Suprapubic skin (tissue), 4 donors: ENCODE measurements around the gene DIS3L.

ENCODE experiments used
- CTCF ChIP-seq, 2 donors: fragments of 200-600 bp in 1 of 2; fragments of 450-650 bp in 1 of 2; sonication (generic) in 1 of 2; IDR thresholded peaks; one replicate each; pipeline ENCODE4 v1.5.1; 2016 to 2019; ENCODE audit warnings: antibody characterized with exemption in 2 of 2, mild to moderate bottlenecking in 1 of 2, moderate library complexity in 1 of 2
- POLR2A ChIP-seq, 2 donors: fragments of 450-650 bp; IDR thresholded peaks; one replicate each; pipeline ENCODE4 v1.6.1; 2017; ENCODE audit warnings: antibody characterized with exemption in 2 of 2, mild to moderate bottlenecking in 2 of 2, moderate library complexity in 2 of 2
- POLR2AphosphoS5 ChIP-seq, 3 donors: sonication (generic); formaldehyde crosslinking; IDR thresholded peaks; one replicate each; pipeline ENCODE4 v1.6.1; 2017; ENCODE audit warnings: antibody characterized with exemption in 3 of 3

DNA sequence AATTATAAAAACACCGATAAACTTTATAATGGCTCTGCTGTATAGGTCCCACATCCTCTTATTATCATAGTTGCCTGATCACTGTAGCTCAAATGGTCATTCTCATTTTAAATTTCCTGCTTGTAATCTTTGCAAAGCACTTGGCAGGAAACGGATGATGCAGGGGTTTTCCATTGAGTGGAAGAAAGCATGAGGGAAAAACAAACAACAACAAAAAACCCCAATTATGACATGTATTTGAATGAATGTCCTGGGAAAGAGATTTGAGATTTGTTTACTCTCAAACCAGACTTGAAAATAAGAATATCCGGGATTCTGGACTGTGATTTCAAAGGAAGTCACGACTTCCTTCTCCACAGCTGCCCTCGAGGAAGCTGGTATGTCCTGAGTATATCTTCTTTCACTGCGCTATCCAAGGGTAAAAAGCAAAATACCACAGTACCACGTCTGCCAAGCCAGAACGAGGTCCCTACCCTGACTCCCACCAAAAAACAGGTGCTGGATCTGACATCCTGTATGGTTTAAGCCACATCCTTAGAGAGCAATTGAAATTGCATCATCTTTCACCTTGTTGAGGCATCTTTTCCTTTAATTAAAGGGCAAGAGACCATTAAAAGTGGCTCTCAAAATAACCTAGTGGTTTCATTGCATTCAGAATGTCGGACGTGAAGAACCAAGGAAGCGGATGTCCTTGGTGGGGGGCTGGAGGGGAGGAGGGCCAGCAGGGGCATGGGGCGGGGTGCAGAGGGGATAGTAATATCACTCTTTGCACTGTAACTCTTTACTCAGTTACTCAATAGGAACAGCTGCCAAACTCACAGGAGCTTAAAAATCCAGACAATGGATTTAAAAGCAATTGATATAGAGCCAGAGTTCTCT lies 76.6 kb downstream of the DIS3L start:
- TF ChIP-seq CTCF (IDR thresholded peaks at IDR 0.05) (no peak), POLR2A (IDR thresholded peaks at IDR 0.05) (no peak), POLR2AphosphoS5 (IDR thresholded peaks at IDR 0.05) (no peak)
